ENCODE results near the gene S100A11. TPM values are rescaled to one million over a fixed set of nuclear protein-coding genes. Genes with fewer than 3 reads are reported as not detected.

Gene S100A11
- total RNA-seq, 1 donor from 2014 or later, result 559 TPM

GRCh38 chr1:152034654-152035538 lies 1.9 kb downstream of the S100A11 start:
- H3K27me3 ChIP-seq, result no peaks in the 10 kb centered on the region
- peak overlapping the region; percentile 85 to 90 for H3K4me3 ChIP-seq
- H3K9me3 ChIP-seq, result no peaks in the 10 kb centered on the region
- H3K36me3 ChIP-seq, result peaks cover 0 to 33% of the 10 kb centered on the region in 2 donors
- H3K4me1 ChIP-seq, result peaks cover 27% of the 10 kb centered on the region
- peak overlapping the region; percentile 95 for H3K27ac ChIP-seq
- no peak for TF ChIP-seq POLR2A (IDR thresholded peaks at IDR 0.05)
- no peak for TF ChIP-seq POLR2AphosphoS5 (IDR thresholded peaks at IDR 0.05; ENCODE audit: insufficient read depth in 1 of 2, low read depth in 1 of 2)
- TF ChIP-seq CTCF (IDR thresholded peaks at IDR 0.05), result peak; percentile 47 to 70 (median 70)
- intact Hi-C loops (cut with DNase I), result no loop called here
- DNase-seq (ENCODE audit: extremely low spot score in 2 of 2), result no peak

DNA sequence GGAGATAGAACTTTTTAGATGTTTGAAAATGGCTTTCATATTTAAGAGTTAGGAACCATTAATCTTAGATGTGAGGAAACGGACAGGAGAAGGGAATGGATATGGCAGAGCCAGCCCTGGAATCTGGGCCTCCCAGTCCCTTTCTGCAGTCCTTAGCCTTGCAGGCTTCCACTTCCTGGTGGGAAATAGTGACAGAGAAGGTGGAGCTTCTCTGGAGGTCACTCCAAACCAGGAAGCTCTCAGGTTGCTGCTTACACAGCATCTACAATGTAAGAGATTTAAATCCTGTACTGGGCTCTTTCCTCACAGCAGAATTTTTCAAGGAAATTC lies 2.5 kb downstream of the S100A11 start:
- no peak for DNase-seq (ENCODE audit: extremely low spot score in 2 of 2)
- Histone ChIP-seq H3K27me3 (no peaks in the 10 kb centered on the region), H3K4me1 (peaks cover 27% of the 10 kb centered on the region), H3K36me3 (peaks cover 0 to 33% of the 10 kb centered on the region in 2 donors), H3K27ac (peak overlapping the region; percentile 95), H3K4me3 (peak overlapping the region; percentile 85 to 90), H3K9me3 (no peaks in the 10 kb centered on the region)
- intact Hi-C loops (cut with DNase I), result no loop called here
- TF ChIP-seq POLR2A (IDR thresholded peaks at IDR 0.05), result no peak
- TF ChIP-seq CTCF (IDR thresholded peaks at IDR 0.05), result no peak
- TF ChIP-seq POLR2AphosphoS5 (IDR thresholded peaks at IDR 0.05; ENCODE audit: insufficient read depth in 1 of 2, low read depth in 1 of 2), result no peak

DNA sequence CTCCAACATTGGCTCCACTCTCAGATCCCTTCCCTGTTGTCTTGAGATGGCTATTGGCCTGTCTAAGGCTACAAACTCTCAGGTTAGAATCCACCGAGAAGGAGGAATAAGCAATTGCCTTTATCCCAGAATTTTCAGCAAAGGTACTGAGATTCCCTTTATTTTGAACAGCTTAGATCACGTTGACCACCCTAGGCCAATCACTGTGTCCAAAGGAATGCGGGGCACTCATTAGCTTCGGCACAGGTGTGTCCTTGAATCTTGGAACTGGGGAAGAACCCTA lies 6.9 kb downstream of the S100A11 start:
- intact Hi-C loops (cut with DNase I), result no loop called here
- Histone ChIP-seq H3K4me3 (no peak overlapping the region), H3K4me1 (peaks cover 20% of the 10 kb centered on the region), H3K36me3 (peaks cover 0 to 33% of the 10 kb centered on the region in 2 donors), H3K27me3 (no peaks in the 10 kb centered on the region), H3K27ac (no peak overlapping the region), H3K9me3 (no peaks in the 10 kb centered on the region)
- DNase-seq (ENCODE audit: extremely low spot score in 2 of 2), result no peak
- TF ChIP-seq POLR2A (IDR thresholded peaks at IDR 0.05) (no peak), POLR2AphosphoS5 (IDR thresholded peaks at IDR 0.05; ENCODE audit: insufficient read depth in 1 of 2, low read depth in 1 of 2) (no peak)

DNA sequence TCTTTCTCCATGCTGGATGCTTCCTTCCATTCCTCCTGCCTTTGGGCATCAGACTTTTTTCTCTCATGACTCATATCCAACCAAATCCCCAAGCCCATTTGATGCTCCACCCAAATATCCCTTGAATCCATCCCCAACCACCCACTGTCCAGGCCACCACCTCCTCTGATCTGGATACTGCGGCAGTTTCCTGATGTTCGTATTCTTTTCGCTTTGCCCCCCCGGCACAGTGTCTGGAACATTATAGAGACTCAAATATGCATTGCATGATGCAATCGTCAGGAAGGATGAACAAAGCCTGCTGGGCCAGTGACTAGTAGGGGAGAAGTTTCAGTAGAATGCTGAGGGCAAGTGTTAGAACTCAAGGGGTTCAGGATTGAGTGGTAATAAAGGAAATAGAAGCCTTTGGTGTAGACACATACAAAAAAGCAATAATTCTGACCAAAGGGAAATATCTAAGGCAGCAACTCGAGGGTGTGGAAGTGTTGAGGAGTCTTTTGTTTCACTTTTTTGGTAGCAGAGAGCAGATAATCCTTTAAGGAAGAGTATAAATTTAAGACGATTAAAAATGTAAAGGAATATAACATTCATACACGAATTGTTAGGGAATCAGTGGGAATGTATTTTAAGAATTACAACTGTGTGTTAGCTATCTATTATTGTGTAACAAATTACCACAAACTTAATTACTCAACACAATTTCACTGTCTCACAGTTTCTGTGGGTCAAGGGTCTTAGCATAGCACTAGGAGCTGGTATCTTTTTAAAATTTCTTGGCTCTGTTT lies 7.5 kb downstream of the S100A11 start:
- TF ChIP-seq POLR2A (IDR thresholded peaks at IDR 0.05), result no peak
- no peak for TF ChIP-seq POLR2AphosphoS5 (IDR thresholded peaks at IDR 0.05; ENCODE audit: insufficient read depth in 1 of 2, low read depth in 1 of 2)
- no peak for TF ChIP-seq CTCF (IDR thresholded peaks at IDR 0.05)
- Histone ChIP-seq H3K9me3 (no peaks in the 10 kb centered on the region), H3K27me3 (no peaks in the 10 kb centered on the region), H3K36me3 (peaks cover 0 to 33% of the 10 kb centered on the region in 2 donors), H3K27ac (no peak overlapping the region), H3K4me3 (no peak overlapping the region), H3K4me1 (peaks cover 15% of the 10 kb centered on the region)
- no peak for DNase-seq (ENCODE audit: extremely low spot score in 2 of 2)
- intact Hi-C loops (cut with DNase I), result no loop called here

DNA sequence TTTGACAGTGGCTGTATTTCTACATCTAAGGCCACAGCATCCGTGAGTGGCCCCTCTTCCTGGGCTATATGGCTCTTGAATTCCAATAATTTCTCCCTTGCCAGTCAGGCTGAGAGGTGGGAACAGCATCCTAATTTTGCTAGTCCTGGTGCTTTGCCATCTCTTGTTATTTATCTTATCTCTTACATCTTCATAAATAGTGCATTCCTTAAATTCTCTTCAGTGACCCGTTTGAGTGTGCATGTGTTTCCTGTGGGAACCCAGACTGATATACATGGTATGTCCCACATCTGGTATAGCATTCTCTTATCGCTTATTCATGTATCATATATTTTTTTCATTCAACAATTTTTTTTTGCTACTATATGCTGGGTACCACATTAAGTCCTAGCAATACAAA lies 9.9 kb downstream of the S100A11 start:
- Histone ChIP-seq H3K27ac (no peak overlapping the region), H3K9me3 (no peaks in the 10 kb centered on the region), H3K4me1 (no peaks in the 10 kb centered on the region), H3K27me3 (no peaks in the 10 kb centered on the region), H3K36me3 (peaks cover 0 to 13% of the 10 kb centered on the region in 2 donors), H3K4me3 (no peak overlapping the region)
- intact Hi-C loops (cut with DNase I), result no loop called here
- no peak for TF ChIP-seq POLR2AphosphoS5 (IDR thresholded peaks at IDR 0.05; ENCODE audit: insufficient read depth in 1 of 2, low read depth in 1 of 2)
- no peak for TF ChIP-seq POLR2A (IDR thresholded peaks at IDR 0.05)
- TF ChIP-seq CTCF (IDR thresholded peaks at IDR 0.05), result no peak
- no peak for DNase-seq (ENCODE audit: extremely low spot score in 2 of 2)

Measured in vagina (tissue), 2 donors.